H1 (cell line): ENCODE data around the gene ABHD10. TPM values are rescaled to one million over a fixed set of nuclear protein-coding genes. Genes with fewer than 3 reads are reported as not detected.

ENCODE experiments used
- CTCF ChIA-PET: fragments of 300-600 bp; sonication (Branson Sonifier 250); formaldehyde crosslinking; loops from one replicate; lab custom pipeline; 2021; ENCODE audit not compliant: partially characterized antibody; lab: Charles Lee
- POLR2A ChIA-PET: fragments of 300-600 bp; sonication (Branson Sonifier 250); formaldehyde crosslinking; loops from one replicate; lab custom pipeline; 2021; ENCODE audit warnings: inconsistent platforms; ENCODE audit not compliant: partially characterized antibody; lab: Charles Lee
- DNase-seq, 2 experiments: peaks; one replicate each; pipeline versions ENCODE4 v3.0.0 to v3.0.0-alpha.2; 2010 to 2022; ENCODE audit warnings: low spot score in 2 of 2, low read depth in 1 of 2, mixed read lengths in 1 of 2
- FAIRE-seq: peaks from 2 replicates; lab custom pipeline; 2011; peaks lifted over from hg19 to GRCh38; lab: Jason Lieb, UNC
- H2AFZ ChIP-seq: 2 replicates; pipeline ENCODE4 v1.8.1; 2012; ENCODE audit warnings: low read length, inconsistent platforms
- H2AK5ac ChIP-seq: 2 replicates; pipeline ENCODE4 v1.6.1; 2013; ENCODE audit warnings: low read depth, low read length
- H2BK120ac ChIP-seq: replicated peaks from 2 replicates; pipeline ENCODE3; 2013; ENCODE audit warnings: low read depth, low read length, inconsistent platforms
- H2BK12ac ChIP-seq: 2 replicates; pipeline ENCODE4 v1.6.1; 2013; ENCODE audit warnings: low read depth, low read length
- H2BK15ac ChIP-seq: 2 replicates; pipeline ENCODE4 v1.6.1; 2013; ENCODE audit warnings: low read length
- H2BK20ac ChIP-seq: 2 replicates; pipeline ENCODE4 v1.6.1; 2013; ENCODE audit warnings: low read length
- H2BK5ac ChIP-seq: 2 replicates; pipeline ENCODE4 v1.6.1; 2013; ENCODE audit warnings: low read depth, low read length
- H3K14ac ChIP-seq: 2 replicates; pipeline ENCODE4 v1.6.1; 2013; ENCODE audit warnings: inconsistent platforms; ENCODE audit not compliant: insufficient read length
- H3K18ac ChIP-seq: 2 replicates; pipeline ENCODE4 v1.6.1; 2013; ENCODE audit warnings: low read length; ENCODE audit errors: extremely low read depth
- H3K23ac ChIP-seq: 2 replicates; pipeline ENCODE4 v1.6.1; 2013; ENCODE audit warnings: inconsistent platforms; ENCODE audit not compliant: insufficient read length
- H3K23me2 ChIP-seq: 2 replicates; pipeline ENCODE4 v1.6.1; 2013; ENCODE audit warnings: low read depth, low read length
- H3K27ac ChIP-seq: 2 replicates; pipeline ENCODE4 v1.6.1; 2011; ENCODE audit warnings: low read depth, low read length, inconsistent platforms
- H3K27me3 ChIP-seq, 4 experiments: replicated peaks in 1 of 4; 1 replicate in 1 of 4; 2 replicates in 3 of 4; pipeline versions ENCODE4 v1.6.1 to v1.8.1; 2011 to 2013; ENCODE audit warnings: low read length in 3 of 4, mild to moderate bottlenecking in 3 of 4, inconsistent platforms in 2 of 4, mixed read lengths in 2 of 4, moderate library complexity in 1 of 4; ENCODE audit not compliant: control insufficient read depth in 3 of 4, insufficient read depth in 3 of 4; ENCODE audit errors: extremely low read depth in 1 of 4
- H3K36me3 ChIP-seq, 4 experiments: 2 replicates each; pipeline versions ENCODE4 v1.6.1 to v1.8.1; 2011 to 2013; ENCODE audit warnings: mild to moderate bottlenecking in 4 of 4, low read length in 3 of 4, moderate library complexity in 2 of 4, control low read depth in 1 of 4, inconsistent platforms in 1 of 4; ENCODE audit not compliant: insufficient read depth in 4 of 4, control insufficient read depth in 2 of 4
- H3K4ac ChIP-seq: replicated peaks from 2 replicates; pipeline ENCODE3; 2013; ENCODE audit warnings: low read length, low read depth, mixed read lengths, inconsistent platforms; ENCODE audit not compliant: insufficient read length
- H3K4me1 ChIP-seq, 4 experiments: replicated peaks in 1 of 4; 1 replicate in 1 of 4; 2 replicates in 3 of 4; pipeline versions ENCODE4 v1.6.1 to v1.8.1; 2011 to 2013; ENCODE audit warnings: low read length in 3 of 4, inconsistent platforms in 2 of 4, mixed read lengths in 1 of 4; ENCODE audit not compliant: insufficient read depth in 4 of 4, control insufficient read depth in 3 of 4
- H3K4me2 ChIP-seq, 2 experiments: 2 replicates each; pipeline versions ENCODE4 v1.6.1 to v1.8.1; 2011 to 2013; ENCODE audit warnings: low read depth in 2 of 2, low read length in 2 of 2, control low read depth in 1 of 2, inconsistent platforms in 1 of 2, mild to moderate bottlenecking in 1 of 2; ENCODE audit not compliant: insufficient read depth in 1 of 2
- H3K4me3 ChIP-seq, 4 experiments: fragments of 200-600, 300-600 bp in 1 of 4; sonication (generic), shearing (Covaris generic), sonication (Bioruptor Twin) in 1 of 4; 2 replicates each; pipeline versions ENCODE4 v1.5.1 to v1.8.1; 2011 to 2016; ENCODE audit warnings: low read length in 4 of 4, low read depth in 3 of 4, control low read depth in 2 of 4, inconsistent platforms in 2 of 4, mild to moderate bottlenecking in 2 of 4, mixed read lengths in 1 of 4, moderate library complexity in 1 of 4; ENCODE audit not compliant: insufficient read depth in 2 of 4; ENCODE audit errors: extremely low read depth in 1 of 4
- H3K56ac ChIP-seq: replicated peaks from 2 replicates; pipeline ENCODE3; 2013; ENCODE audit warnings: low read depth, mild to moderate bottlenecking, mixed read lengths, low read length, inconsistent platforms; ENCODE audit not compliant: insufficient read length
- H3K79me1 ChIP-seq: 2 replicates; pipeline ENCODE4 v1.6.1; 2013; ENCODE audit warnings: low read depth, low read length, control low read depth
- H3K79me2 ChIP-seq, 2 experiments: 2 replicates each; pipeline versions ENCODE4 v1.6.1 to v1.8.1; 2012 to 2013; ENCODE audit warnings: low read length in 2 of 2, mild to moderate bottlenecking in 2 of 2, inconsistent platforms in 1 of 2; ENCODE audit not compliant: insufficient read depth in 2 of 2, control insufficient read depth in 1 of 2
- H3K9ac ChIP-seq, 4 experiments: replicated peaks in 1 of 4; 1 replicate in 1 of 4; 2 replicates in 3 of 4; pipeline versions ENCODE4 v1.6.1 to v1.8.1; 2011 to 2013; ENCODE audit warnings: low read depth in 3 of 4, low read length in 3 of 4, control low read depth in 2 of 4, mild to moderate bottlenecking in 2 of 4, moderate library complexity in 2 of 4, inconsistent platforms in 1 of 4; ENCODE audit errors: extremely low read depth in 1 of 4
- H3K9me3 ChIP-seq, 2 experiments: 2 replicates each; pipeline versions ENCODE4 v1.6.1 to v1.8.1; 2012 to 2013; ENCODE audit warnings: mild to moderate bottlenecking in 2 of 2, moderate library complexity in 2 of 2, control low read depth in 1 of 2, inconsistent platforms in 1 of 2, low read depth in 1 of 2, low read length in 1 of 2, mixed read lengths in 1 of 2; ENCODE audit not compliant: insufficient read depth in 2 of 2
- H4K20me1 ChIP-seq, 2 experiments: replicated peaks in 1 of 2; 2 replicates each; pipeline versions ENCODE3 to v1.8.1; 2011 to 2013; ENCODE audit warnings: inconsistent platforms in 2 of 2, low read length in 2 of 2, mild to moderate bottlenecking in 1 of 2; ENCODE audit not compliant: insufficient read depth in 2 of 2, control insufficient read depth in 1 of 2
- H4K5ac ChIP-seq: 2 replicates; pipeline ENCODE4 v1.6.1; 2013; ENCODE audit warnings: low read length, low read depth, mixed read lengths, inconsistent platforms; ENCODE audit not compliant: insufficient read length
- H4K8ac ChIP-seq: 2 replicates; pipeline ENCODE4 v1.8.0; 2013; ENCODE audit warnings: mild to moderate bottlenecking, moderate library complexity, low read length, inconsistent platforms; ENCODE audit not compliant: insufficient read depth; ENCODE audit errors: extremely low read depth
- H4K91ac ChIP-seq: replicated peaks from 2 replicates; pipeline ENCODE3; 2013; ENCODE audit warnings: low read length, mixed read lengths, inconsistent platforms; ENCODE audit not compliant: insufficient read length
- ATF3 ChIP-seq: IDR thresholded peaks from 2 replicates; pipeline ENCODE4 v1.6.1; 2011; ENCODE audit warnings: low read depth, mild to moderate bottlenecking, low read length; ENCODE audit not compliant: insufficient read depth
- CBX8 ChIP-seq: fragments of 300-800, 300-1000 bp; sonication (generic); IDR thresholded peaks from 2 replicates; pipeline ENCODE4 v1.7.1; 2016; ENCODE audit warnings: low read depth, low read length, borderline replicate concordance
- CTBP2 ChIP-seq: IDR thresholded peaks from 2 replicates; pipeline ENCODE4 v1.7.0; 2011; ENCODE audit warnings: borderline replicate concordance, mild to moderate bottlenecking, moderate library complexity, mixed read lengths, low read length; ENCODE audit not compliant: insufficient read depth, insufficient read length
- E2F6 ChIP-seq: IDR thresholded peaks from 2 replicates; pipeline ENCODE4 v1.6.1; 2012; ENCODE audit warnings: inconsistent platforms
- RBBP5 ChIP-seq: IDR thresholded peaks from 2 replicates; pipeline ENCODE4 v1.7.1; 2012; ENCODE audit warnings: low read depth, mild to moderate bottlenecking, inconsistent platforms, low read length, moderate library complexity, borderline replicate concordance
- SP1 ChIP-seq: IDR thresholded peaks from 2 replicates; pipeline ENCODE4 v1.6.1; 2011; ENCODE audit warnings: low read depth, low read length
- USF2 ChIP-seq: IDR thresholded peaks from 2 replicates; pipeline ENCODE4 v1.6.1; 2011; ENCODE audit warnings: low read length, improper control_type of control experiment
- WGBS, 2 experiments: shearing (Covaris generic) in 1 of 2; methylation state at CpG; one replicate each; pipeline versions ENCODE4 v1.1.6 to v1.1.7; 2013 to 2015; ENCODE audit warnings: low lambda C conversion rate in 2 of 2, mixed read lengths in 2 of 2, inconsistent platforms in 1 of 2, low coverage in 1 of 2, missing lambda C conversion rate in 1 of 2; ENCODE audit not compliant: insufficient replicate concordance in 2 of 2, insufficient coverage in 1 of 2, insufficient read length in 1 of 2; ENCODE audit errors: extremely low coverage in 1 of 2, missing lambda C conversion rate in 1 of 2; 5-methylcytosine and 5-hydroxymethylcytosine counted together
- polyA plus RNA-seq, 7 experiments: library from polyadenylated mRNA; depleted of rRNA in 3 of 7; stranded (reverse) in 5 of 7; unstranded in 2 of 7; fragments of >200 nt in 5 of 7; fragments of 200-250 nt in 2 of 7; gene quantifications; 1 replicate in 5 of 7; 2 replicates in 1 of 7; 4 replicates in 1 of 7; pipeline versions ENCODE4 v1.2.1 to v1.2.3, GENCODE V29; 2011 to 2013; ENCODE audit warnings: missing spikeins in 2 of 7, mixed read lengths in 2 of 7
- total RNA-seq: library from RNA; stranded (reverse); fragmentation: NEBNext Ultra II Directional; extraction: Animal tissue kit (Norgen Biotek cat#: 25700); gene quantifications from 2 replicates; pipeline ENCODE4 v1.2.1, GENCODE V29; 2021

Gene ABHD10
- total and polyA plus RNA-seq, 2 of the 8 experiments (the other 6 are each of a cell fraction or from before 2014, with no cell fraction given) = 10.9 to 24.6 TPM

DNA sequence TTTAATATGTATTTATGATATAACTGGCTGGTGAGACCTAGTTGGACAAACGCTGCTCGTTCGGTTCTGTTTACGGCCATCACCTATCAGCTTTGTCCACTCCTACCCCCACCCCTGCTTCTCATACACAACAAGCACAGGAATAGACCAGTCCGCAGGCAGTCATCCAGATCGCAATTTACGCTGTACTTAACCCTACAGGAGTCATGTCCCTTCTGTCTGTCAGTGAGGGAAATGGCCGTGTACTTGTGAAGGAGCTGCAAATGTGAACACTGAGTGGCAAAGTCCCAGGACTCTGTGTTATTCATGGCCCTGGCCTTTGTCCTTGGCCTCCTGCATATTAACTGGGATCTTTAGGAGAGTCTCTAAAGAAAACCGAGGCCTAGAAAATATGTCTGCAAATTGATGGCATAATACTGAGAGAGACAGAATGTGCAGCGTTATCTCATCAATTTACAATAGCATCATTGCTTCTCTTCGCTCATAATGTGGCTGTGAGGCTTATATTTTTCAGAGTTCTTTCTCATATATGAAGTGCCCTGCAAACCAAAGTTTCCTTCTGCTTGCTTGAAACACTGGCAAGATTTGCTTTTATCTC lies 7.2 kb upstream of the ABHD10 start:
- H3K9me3 ChIP-seq = no peaks in the 10 kb centered on the region
- no peaks in the 10 kb centered on the region for H3K36me3 ChIP-seq
- H2AK5ac ChIP-seq = no peak overlapping the region
- ChIA-PET CTCF (interaction anchor here (1.0 to 15.1 kb wide), 9 partner anchors 13 to 303 kb away, joined by 3 to 258 read pairs (median 6); partner anchors contain the start of gene PHLDB2), POLR2A (no interaction called here)
- H2BK5ac ChIP-seq = no peak overlapping the region
- H2BK20ac ChIP-seq = no peak overlapping the region
- H3K4me2 ChIP-seq = no peak overlapping the region
- no peaks in the 10 kb centered on the region for H3K79me2 ChIP-seq
- no peak overlapping the region for H2AFZ ChIP-seq
- no peak overlapping the region for H3K9ac ChIP-seq
- H2BK120ac ChIP-seq = no peak overlapping the region
- 0 out of 2 replicates have a peak overlapping the region, but pooled peaks have one; percentile 9 for H2BK15ac ChIP-seq
- H3K4ac ChIP-seq = no peak overlapping the region
- no peak overlapping the region for H4K8ac ChIP-seq
- H3K14ac ChIP-seq = no peak overlapping the region
- no peaks in the 10 kb centered on the region for H3K23me2 ChIP-seq
- H4K91ac ChIP-seq = no peak overlapping the region
- H4K20me1 ChIP-seq = no peaks in the 10 kb centered on the region
- H3K27me3 ChIP-seq = no peaks in the 10 kb centered on the region
- TF ChIP-seq E2F6 = no peak
- TF ChIP-seq USF2 = no peak
- no peak for TF ChIP-seq ATF3
- no peak for TF ChIP-seq CBX8
- no peak for TF ChIP-seq RBBP5
- TF ChIP-seq SP1 = no peak
- no peak for TF ChIP-seq CTBP2
- TF ChIP-seq, all 59 proteins: peak for 0
- Histone ChIP-seq H3K79me1 (no peaks in the 10 kb centered on the region), H3K56ac (no peak overlapping the region), H2BK12ac (no peak overlapping the region), H3K4me1 (no peaks in the 10 kb centered on the region), H3K18ac (no peak overlapping the region), H4K5ac (no peak overlapping the region), H3K23ac (no peak overlapping the region), H3K4me3 (no peak overlapping the region), H3K27ac (no peak overlapping the region)
- FAIRE-seq (no peak), DNase-seq (no peak)
- WGBS, 2 experiments = 93% methylated on average over 11 of the region's 11 CpGs; no CpG with 5 or more reads in 1 of the 2 experiments
